Right lobe of liver (tissue), 6 donors: Measurements from ENCODE around the gene NCKAP1. TPM values are rescaled to one million over a fixed set of nuclear protein-coding genes. Genes with fewer than 3 reads are reported as not detected.
A peak's percentile ranks its signal among the peaks of the same experiment; 100 is the strongest.
"Not testable (repeated sequence)": the region's sequence is repeated elsewhere in the genome, so short reads cannot be mapped to it uniquely, and the experiment has no call there.

Experiments used
- ATAC-seq, 4 donors: fragments of 200-7000 bp; cut with Tn5 transposase; one replicate each; pipeline ENCODE4 v1.9.1; 2020; ENCODE audit warnings: mild to moderate bottlenecking in 4 of 4, moderate library complexity in 4 of 4
- DNase-seq, 3 donors: peaks; one replicate each; pipeline ENCODE4 v3.0.0-alpha.2; 2020
- H3K27ac ChIP-seq, 3 donors: fragments of 200-600 bp; one replicate each; pipeline ENCODE4 v1.8.0; 2022
- H3K27me3 ChIP-seq, 2 donors: fragments of 200-600 bp; one replicate each; pipeline ENCODE4 v1.8.0; 2022
- H3K36me3 ChIP-seq, 4 donors: fragments of 200-600 bp; sonication (generic) in 1 of 4; one replicate each; pipeline versions ENCODE4 v1.5.1 to v1.8.0; 2017 to 2022; ENCODE audit warnings: control low read depth in 1 of 4
- H3K4me1 ChIP-seq, 4 donors: fragments of 200-600 bp; sonication (generic) in 1 of 4; one replicate each; pipeline versions ENCODE4 v1.5.1 to v1.8.0; 2017 to 2022; ENCODE audit warnings: control low read depth in 1 of 4
- H3K4me3 ChIP-seq, 3 donors: fragments of 200-600 bp; one replicate each; pipeline ENCODE4 v1.8.0; 2022
- H3K9me3 ChIP-seq, 4 donors: fragments of 200-600 bp; sonication (generic) in 1 of 4; one replicate each; pipeline versions ENCODE4 v1.5.1 to v1.8.0; 2017 to 2022; ENCODE audit warnings: control low read depth in 1 of 4
- CTCF ChIP-seq, 4 donors: fragments of 200-600 bp in 3 of 4; fragments of 450-650 bp in 1 of 4; IDR thresholded peaks; one replicate each; pipeline versions ENCODE4 v1.5.1 to v1.8.0; 2016 to 2022; ENCODE audit warnings: antibody characterized with exemption in 4 of 4, mild to moderate bottlenecking in 2 of 4
- POLR2A ChIP-seq: fragments of 450-650 bp; IDR thresholded peaks from one replicate; pipeline ENCODE4 v1.6.1; 2017; ENCODE audit warnings: antibody characterized with exemption, mild to moderate bottlenecking
- WGBS: methylation state at CpG from one replicate; pipeline ENCODE4 v1.1.6; 2018; ENCODE audit warnings: low coverage, low lambda C conversion rate; ENCODE audit not compliant: insufficient coverage; ENCODE audit errors: missing lambda C conversion rate; 5-methylcytosine and 5-hydroxymethylcytosine counted together
- intact Hi-C, 2 donors: fragments of 100-400 bp; cut with DNase I; formaldehyde crosslinking; loops; one replicate each; pipeline versions ENCODE4 v1.11.2 to v1.14.1; 2022
- total RNA-seq, 6 experiments: library from RNA; depleted of rRNA in 2 of 6; stranded (reverse); fragments of >200 nt in 2 of 6; fragmentation: NEBNext Ultra II Directional in 3 of 6; extraction: Animal tissue kit (Norgen Biotek cat#: 25700) in 3 of 6; gene quantifications; one replicate each; pipeline versions ENCODE4 v1.1.0 to v1.2.4, GENCODE V29; 2016 to 2023
- donor health status: DM: no; HTN: yes; CAD: no.
- donor health status: DM: no; HTN: no; CAD: no.
- donor health status: DM: no; HTN: no; CAD: no.
- donor health status: DM: no; HTN: yes; CAD: no.
- donor health status: DM: no; HTN: yes; CAD: no.

Gene NCKAP1
- total RNA-seq, 6 experiments from 2014 or later = 31.9 to 50.3 (median 43.3) TPM

- TF ChIP-seq POLR2A (no peak), CTCF (IDR thresholded peaks at IDR 0.05) (no peak)
Observed at GRCh38 chr2:183059561-183059960, 21.3 kb upstream of the NCKAP1 start.

GRCh38 chr2:183057333-183057985 lies 19.2 kb upstream of the NCKAP1 start:
- WGBS = 44% methylated on average over 3 of the region's 3 CpGs
- no peaks in the 10 kb centered on the region for H3K9me3 ChIP-seq

More at GRCh38 chr2:183059561-183059960, 21.3 kb upstream of the NCKAP1 start:
- H3K36me3 ChIP-seq = no peaks in the 10 kb centered on the region
- no peaks in the 10 kb centered on the region for H3K27me3 ChIP-seq
- no peak overlapping the region for H3K4me3 ChIP-seq
- intact Hi-C loops = no loop called here
- H3K27ac ChIP-seq = no peak overlapping the region
- 39% methylated on average over 1 of the region's 1 CpG for WGBS
- no peaks in the 10 kb centered on the region for H3K9me3 ChIP-seq
- H3K4me1 ChIP-seq = peaks cover 0 to 12% (median 4%) of the 10 kb centered on the region in 4 donors
- ATAC-seq (no peak), DNase-seq (no peak)

GRCh38 chr2:183049420-183049819 lies 11.2 kb upstream of the NCKAP1 start:
- no peaks in the 10 kb centered on the region for H3K27me3 ChIP-seq
- WGBS = 65% methylated on average over 5 of the region's 5 CpGs
- H3K4me3 ChIP-seq = no peak overlapping the region
- ATAC-seq (no peak), DNase-seq (no peak)
- no peaks in the 10 kb centered on the region for H3K4me1 ChIP-seq
- no peaks in the 10 kb centered on the region for H3K9me3 ChIP-seq
- no peak for TF ChIP-seq CTCF (IDR thresholded peaks at IDR 0.05)
- intact Hi-C loops = no loop called here
- no peaks in the 10 kb centered on the region for H3K36me3 ChIP-seq
- H3K27ac ChIP-seq = no peak overlapping the region

More at GRCh38 chr2:183057333-183057985, 19.2 kb upstream of the NCKAP1 start:
- H3K4me3 ChIP-seq = no peak overlapping the region
- peak overlapping the region in 2 of 3 donors; percentile 57 to 68 for H3K27ac ChIP-seq
- DNase-seq = no peak
- peaks cover 0 to 12% (median 4%) of the 10 kb centered on the region in 4 donors for H3K4me1 ChIP-seq
- intact Hi-C loops = no loop called here
- H3K36me3 ChIP-seq = no peaks in the 10 kb centered on the region
- no peaks in the 10 kb centered on the region for H3K27me3 ChIP-seq
- no peak for TF ChIP-seq POLR2A
- TF ChIP-seq CTCF (IDR thresholded peaks at IDR 0.05) = no peak
- ATAC-seq = peak; percentile 34 to 64 (median 53)

GRCh38 chr2:183047486-183048125 lies 9.3 kb upstream of the NCKAP1 start:
- ATAC-seq, H3K4me3 ChIP-seq, H3K27ac ChIP-seq, H3K9me3 ChIP-seq, intact Hi-C loops, H3K27me3 ChIP-seq, H3K4me1 ChIP-seq, H3K36me3 ChIP-seq, DNase-seq: not testable (repeated sequence)
- 48% methylated on average over 5 of the region's 5 CpGs for WGBS

GRCh38 chr2:183043580-183043979 lies 5.3 kb upstream of the NCKAP1 start:
- DNase-seq, H3K27me3 ChIP-seq, intact Hi-C loops, ATAC-seq, H3K9me3 ChIP-seq, H3K4me1 ChIP-seq, H3K4me3 ChIP-seq, H3K27ac ChIP-seq, H3K36me3 ChIP-seq: not testable (repeated sequence)
- WGBS = 53% methylated on average over 2 of the region's 8 CpGs
